ENCODE data around the gene RYR1.

- no peak for TF ChIP-seq EZH2phosphoT487 (IDR thresholded peaks at IDR 0.05; ENCODE audit: low read depth, severe bottlenecking, unreplicated experiment)
- no peak for TF ChIP-seq EZH2 (IDR thresholded peaks at IDR 0.05; ENCODE audit: borderline replicate concordance)
Measured at GRCh38 chr19:38429811-38430156, 3.7 kb upstream of the RYR1 start.

Data from hepatocyte (in vitro differentiated cells).